ENCODE measurements around the gene CYB5RL. TPM values are rescaled to one million over a fixed set of nuclear protein-coding genes. Genes with fewer than 3 reads are reported as not detected.
"Not testable (repeated sequence)": the region's sequence is repeated elsewhere in the genome, so short reads cannot be mapped to it uniquely, and the experiment has no call there.

CYB5RL gene
- total RNA-seq, 5 donors from 2014 or later (not counting 1 experiment from before 2014, with no cell fraction given) = 5.7 to 11.5 (median 10.0) TPM

DNA sequence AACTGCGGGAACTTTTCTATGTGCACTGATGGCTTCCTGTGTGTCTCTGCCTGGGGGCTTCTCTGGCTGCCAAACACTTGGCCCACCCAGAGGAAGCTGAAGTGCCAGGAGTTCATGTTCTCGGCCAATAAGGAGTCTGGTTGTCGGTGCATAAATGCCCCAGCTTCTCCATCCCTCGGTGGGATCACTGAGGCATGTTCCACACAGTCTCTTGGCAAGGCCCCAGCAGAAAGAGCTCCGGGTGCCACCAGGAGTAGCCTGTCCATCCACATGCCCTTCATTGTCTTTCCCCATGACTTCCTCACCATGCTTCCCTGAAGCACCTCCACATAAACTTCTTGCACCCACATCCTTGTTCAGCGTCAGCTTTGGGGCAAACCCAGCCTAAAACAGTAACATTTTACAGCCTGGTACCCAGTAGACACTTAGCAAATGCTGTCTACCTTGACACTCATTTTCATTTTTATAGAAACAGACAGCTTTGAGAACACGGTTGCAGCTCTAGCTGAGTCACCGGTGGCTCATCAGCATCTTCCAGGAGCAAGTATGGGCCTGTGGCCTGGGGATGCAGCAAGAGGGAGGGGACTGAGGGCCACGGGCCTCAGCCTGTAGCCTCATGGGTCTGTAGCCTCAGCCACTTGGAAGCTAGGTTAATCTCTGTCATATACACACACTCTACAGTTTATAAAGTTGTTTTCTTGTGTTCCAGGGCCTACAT lies 32.2 kb downstream of the CYB5RL start:
- Mint-ChIP-seq H3K9me3 (no peaks in the 10 kb centered on the region), H3K27ac (no peak overlapping the region), H3K4me1 (peaks cover 6 to 10% (median 9%) of the 10 kb centered on the region in 3 donors), H3K36me3 (peaks cover 2% of the 10 kb centered on the region), H3K27me3 (no peaks in the 10 kb centered on the region), H3K4me3 (no peak overlapping the region)
- Histone ChIP-seq H3K4me1 (ENCODE audit: control insufficient read depth in 1 of 2, extremely low read depth in 1 of 2, insufficient read depth in 2 of 2, low read length in 2 of 2) (peaks cover 0 to 4% of the 10 kb centered on the region in 2 experiments), H3K9me3 (no peaks in the 10 kb centered on the region), H3K4me3 (ENCODE audit: control insufficient read depth in 1 of 2, extremely low read depth in 1 of 2, low read length in 1 of 2) (no peak overlapping the region), H3K27me3 (replicated peaks in 1 of 2; ENCODE audit: control insufficient read depth in 2 of 2, extremely low read depth in 1 of 2, insufficient read depth in 2 of 2, low read length in 1 of 2) (no peaks in the 10 kb centered on the region), H3K36me3 (ENCODE audit: control insufficient read depth in 2 of 2, extremely low read depth in 1 of 2, insufficient read depth in 1 of 2, low read length in 1 of 2) (no peaks in the 10 kb centered on the region), H3K27ac (ENCODE audit: low read length) (no peak overlapping the region)
- POLR2A ChIA-PET = no interaction called here
- ATAC-seq (replicated peaks in 1 of 4) (no peak), DNase-seq (no peak)
- CTCF ChIA-PET = interaction anchor here in 1 of 2 donors (0.6 kb wide), 1 partner anchor 777 kb away, joined by 5 read pairs; no protein-coding TSS in a partner anchor
- WGBS (ENCODE audit: insufficient coverage) = 83% methylated on average over 8 of the region's 9 CpGs

DNA sequence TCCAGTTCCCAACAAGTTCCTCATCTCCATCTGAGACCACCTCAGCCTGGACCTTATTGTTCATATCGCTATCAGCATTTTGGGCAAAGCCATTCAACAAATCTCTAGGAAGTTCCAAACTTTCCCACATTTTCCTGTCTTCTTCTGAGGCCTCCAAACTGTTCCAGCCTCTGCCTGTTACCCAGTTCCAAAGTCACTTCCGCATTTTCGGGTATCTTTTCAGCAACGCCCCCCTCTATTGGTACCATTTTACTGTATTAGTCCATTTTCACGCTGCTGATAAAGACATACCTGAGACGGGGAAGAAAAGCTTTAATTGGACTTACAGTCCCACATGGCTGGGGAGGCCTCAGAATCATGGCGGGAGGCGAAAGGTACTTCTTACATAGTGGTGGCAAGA lies 33.5 kb downstream of the CYB5RL start:
- ATAC-seq (replicated peaks in 1 of 4); DNase-seq; H3K27ac Mint-ChIP-seq; CTCF ChIA-PET; H3K4me1 ChIP-seq (ENCODE audit: control insufficient read depth in 1 of 2, extremely low read depth in 1 of 2, insufficient read depth in 2 of 2, low read length in 2 of 2); H3K9me3 Mint-ChIP-seq; H3K36me3 ChIP-seq (ENCODE audit: control insufficient read depth in 2 of 2, extremely low read depth in 1 of 2, insufficient read depth in 1 of 2, low read length in 1 of 2); H3K27ac ChIP-seq (ENCODE audit: low read length); H3K27me3 Mint-ChIP-seq; H3K9me3 ChIP-seq; H3K4me3 Mint-ChIP-seq; POLR2A ChIA-PET; H3K36me3 Mint-ChIP-seq; H3K27me3 ChIP-seq (replicated peaks in 1 of 2; ENCODE audit: control insufficient read depth in 2 of 2, extremely low read depth in 1 of 2, insufficient read depth in 2 of 2, low read length in 1 of 2); H3K4me3 ChIP-seq (ENCODE audit: control insufficient read depth in 1 of 2, extremely low read depth in 1 of 2, low read length in 1 of 2); H3K4me1 Mint-ChIP-seq: not testable (repeated sequence)
- WGBS (ENCODE audit: insufficient coverage) = 100% methylated on average over 1 of the region's 8 CpGs

DNA sequence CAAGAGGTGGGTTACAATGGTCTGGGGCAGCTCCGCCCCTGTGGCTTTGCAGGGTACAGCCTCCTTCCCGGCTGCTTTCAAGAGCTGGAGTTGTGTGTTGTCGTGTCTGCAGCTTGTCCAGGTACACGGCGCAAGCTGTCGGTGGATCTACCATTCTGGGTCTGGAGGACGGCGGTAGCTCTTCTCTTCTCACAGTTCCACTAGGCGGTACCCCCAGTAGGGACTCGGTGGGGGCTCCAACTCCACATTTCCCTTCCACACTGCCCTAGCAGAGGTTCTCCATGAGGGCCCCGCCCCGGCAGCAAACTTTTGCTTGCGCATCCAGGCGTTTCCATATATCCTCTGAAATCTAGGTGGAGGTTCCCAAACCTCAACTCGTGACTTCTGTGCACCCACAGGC lies 34.7 kb downstream of the CYB5RL start:
- Histone ChIP-seq H3K4me3 (ENCODE audit: control insufficient read depth in 1 of 2, extremely low read depth in 1 of 2, low read length in 1 of 2) (no peak overlapping the region), H3K27me3 (replicated peaks in 1 of 2; ENCODE audit: control insufficient read depth in 2 of 2, extremely low read depth in 1 of 2, insufficient read depth in 2 of 2, low read length in 1 of 2) (peaks cover 0 to 5% of the 10 kb centered on the region in 2 experiments), H3K9me3 (no peaks in the 10 kb centered on the region), H3K36me3 (ENCODE audit: control insufficient read depth in 2 of 2, extremely low read depth in 1 of 2, insufficient read depth in 1 of 2, low read length in 1 of 2) (no peaks in the 10 kb centered on the region), H3K4me1 (ENCODE audit: control insufficient read depth in 1 of 2, extremely low read depth in 1 of 2, insufficient read depth in 2 of 2, low read length in 2 of 2) (no peaks in the 10 kb centered on the region), H3K27ac (ENCODE audit: low read length) (no peak overlapping the region)
- Mint-ChIP-seq H3K4me1 (no peaks in the 10 kb centered on the region), H3K36me3 (no peaks in the 10 kb centered on the region), H3K27me3 (no peaks in the 10 kb centered on the region), H3K27ac (no peak overlapping the region), H3K4me3 (no peak overlapping the region), H3K9me3 (no peaks in the 10 kb centered on the region)
- DNase-seq (no peak), ATAC-seq (replicated peaks in 1 of 4) (no peak)
- POLR2A ChIA-PET = no interaction called here
- CTCF ChIA-PET = no interaction called here
- WGBS (ENCODE audit: insufficient coverage) = 94% methylated on average over 13 of the region's 15 CpGs

DNA sequence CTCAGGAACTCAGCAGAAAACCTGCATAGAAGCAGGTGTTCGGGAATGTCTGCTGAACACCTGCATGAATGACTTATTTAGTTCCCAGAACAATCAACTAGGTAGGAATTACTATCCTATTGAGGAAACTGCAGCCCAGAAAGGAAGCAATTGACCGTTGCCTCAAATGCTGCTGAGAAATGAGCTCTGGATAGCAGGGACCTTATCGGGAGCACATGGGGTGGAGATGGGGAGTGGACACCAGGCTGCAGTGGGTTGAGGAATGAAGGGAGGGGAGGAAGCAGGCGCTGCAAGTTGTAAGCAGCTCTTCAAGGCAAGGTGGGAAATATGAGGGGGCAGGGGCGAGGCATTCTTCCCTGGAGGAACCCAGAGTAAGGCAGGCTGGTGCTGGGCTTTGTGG lies 36.3 kb downstream of the CYB5RL start:
- CTCF ChIA-PET = no interaction called here
- H3K36me3 Mint-ChIP-seq = no peaks in the 10 kb centered on the region
- H3K4me1 Mint-ChIP-seq = no peaks in the 10 kb centered on the region
- 85% methylated on average over 4 of the region's 5 CpGs for WGBS (ENCODE audit: insufficient coverage)
- ATAC-seq (replicated peaks in 1 of 4) = no peak
- H3K4me3 Mint-ChIP-seq = no peak overlapping the region
- H3K27me3 ChIP-seq (replicated peaks in 1 of 2; ENCODE audit: control insufficient read depth in 2 of 2, extremely low read depth in 1 of 2, insufficient read depth in 2 of 2, low read length in 1 of 2) = peaks cover 0 to 9% of the 10 kb centered on the region in 2 experiments
- no peaks in the 10 kb centered on the region for H3K9me3 Mint-ChIP-seq
- H3K9me3 ChIP-seq = no peaks in the 10 kb centered on the region
- POLR2A ChIA-PET = no interaction called here
- no peak overlapping the region for H3K27ac Mint-ChIP-seq
- H3K4me1 ChIP-seq (ENCODE audit: control insufficient read depth in 1 of 2, extremely low read depth in 1 of 2, insufficient read depth in 2 of 2, low read length in 2 of 2) = no peaks in the 10 kb centered on the region
- H3K27ac ChIP-seq (ENCODE audit: low read length) = no peak overlapping the region
- no peaks in the 10 kb centered on the region for H3K27me3 Mint-ChIP-seq
- H3K4me3 ChIP-seq (ENCODE audit: control insufficient read depth in 1 of 2, extremely low read depth in 1 of 2, low read length in 1 of 2) = no peak overlapping the region
- DNase-seq = no peak
- no peaks in the 10 kb centered on the region for H3K36me3 ChIP-seq (ENCODE audit: control insufficient read depth in 2 of 2, extremely low read depth in 1 of 2, insufficient read depth in 1 of 2, low read length in 1 of 2)

DNA sequence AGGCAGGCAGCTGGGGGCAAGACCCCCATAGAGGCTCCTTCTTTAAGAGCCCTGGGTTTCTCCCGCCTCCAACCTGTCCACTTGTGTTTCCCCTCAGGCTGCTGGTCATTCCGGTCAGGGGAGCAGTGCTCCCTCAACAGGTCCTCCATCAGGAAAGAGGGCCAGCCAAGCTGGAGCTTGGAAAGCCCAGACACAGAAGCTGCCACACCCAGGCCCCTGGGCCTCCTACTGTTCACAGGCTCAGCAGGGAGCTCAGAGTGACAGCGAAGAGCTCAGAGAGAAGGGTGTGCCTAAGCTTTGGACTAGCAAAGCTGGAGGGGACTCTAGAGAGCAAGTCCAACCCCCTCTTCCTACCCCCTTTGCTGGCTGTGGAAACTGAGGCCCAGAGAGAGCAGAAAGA lies 36.8 kb downstream of the CYB5RL start:
- H3K27ac ChIP-seq (ENCODE audit: low read length) = no peak overlapping the region
- no peaks in the 10 kb centered on the region for H3K4me1 Mint-ChIP-seq
- ChIA-PET POLR2A (no interaction called here), CTCF (no interaction called here)
- 100% methylated on average over 2 of the region's 3 CpGs for WGBS (ENCODE audit: insufficient coverage)
- no peaks in the 10 kb centered on the region for H3K9me3 ChIP-seq
- H3K36me3 Mint-ChIP-seq = no peaks in the 10 kb centered on the region
- DNase-seq (no peak), ATAC-seq (replicated peaks in 1 of 4) (no peak)
- H3K4me3 Mint-ChIP-seq = no peak overlapping the region
- no peaks in the 10 kb centered on the region for H3K4me1 ChIP-seq (ENCODE audit: control insufficient read depth in 1 of 2, extremely low read depth in 1 of 2, insufficient read depth in 2 of 2, low read length in 2 of 2)
- no peak overlapping the region for H3K4me3 ChIP-seq (ENCODE audit: control insufficient read depth in 1 of 2, extremely low read depth in 1 of 2, low read length in 1 of 2)
- no peaks in the 10 kb centered on the region for H3K27me3 Mint-ChIP-seq
- H3K36me3 ChIP-seq (ENCODE audit: control insufficient read depth in 2 of 2, extremely low read depth in 1 of 2, insufficient read depth in 1 of 2, low read length in 1 of 2) = no peaks in the 10 kb centered on the region
- no peak overlapping the region for H3K27ac Mint-ChIP-seq
- peaks cover 0 to 9% of the 10 kb centered on the region in 2 experiments for H3K27me3 ChIP-seq (replicated peaks in 1 of 2; ENCODE audit: control insufficient read depth in 2 of 2, extremely low read depth in 1 of 2, insufficient read depth in 2 of 2, low read length in 1 of 2)
- H3K9me3 Mint-ChIP-seq = no peaks in the 10 kb centered on the region

DNA sequence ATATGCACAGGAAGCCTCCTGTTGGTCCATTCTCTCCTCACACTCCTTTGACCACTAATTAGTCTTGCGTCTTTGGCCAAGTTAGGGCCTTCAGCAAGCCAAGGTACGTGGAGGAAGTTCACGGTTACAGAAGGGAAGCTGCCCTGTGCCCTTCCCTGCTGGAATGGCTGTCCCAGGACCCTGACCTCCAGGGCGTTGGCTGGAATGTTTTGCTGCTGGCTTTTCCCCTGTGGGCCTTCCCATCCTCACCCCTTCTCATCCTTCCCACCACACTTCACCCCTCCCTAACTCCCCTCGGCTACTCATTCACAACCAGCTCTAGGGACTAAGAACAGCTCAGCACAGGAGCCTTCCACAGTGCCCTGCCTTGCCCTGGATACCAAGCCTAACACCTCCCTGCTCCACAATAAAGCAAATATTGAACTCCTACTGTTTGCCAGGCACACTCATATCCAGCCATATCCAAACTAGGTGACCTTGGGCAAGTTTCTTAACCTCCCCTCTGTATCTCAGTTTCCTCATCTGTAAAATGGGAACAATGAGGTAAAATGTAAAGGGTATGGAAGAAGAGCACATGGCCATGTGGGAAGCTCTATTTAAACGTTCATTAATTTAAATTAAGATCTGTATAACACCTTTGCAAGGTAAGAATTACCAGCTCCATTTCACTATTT lies 38.2 kb downstream of the CYB5RL start:
- Mint-ChIP-seq H3K27me3 (no peaks in the 10 kb centered on the region), H3K4me1 (no peaks in the 10 kb centered on the region), H3K9me3 (no peaks in the 10 kb centered on the region), H3K36me3 (no peaks in the 10 kb centered on the region), H3K4me3 (no peak overlapping the region), H3K27ac (no peak overlapping the region)
- no peak overlapping the region for H3K4me3 ChIP-seq (ENCODE audit: control insufficient read depth in 1 of 2, extremely low read depth in 1 of 2, low read length in 1 of 2)
- CTCF ChIA-PET = no interaction called here
- POLR2A ChIA-PET = no interaction called here
- peaks cover 0 to 9% of the 10 kb centered on the region in 2 experiments for H3K27me3 ChIP-seq (replicated peaks in 1 of 2; ENCODE audit: control insufficient read depth in 2 of 2, extremely low read depth in 1 of 2, insufficient read depth in 2 of 2, low read length in 1 of 2)
- DNase-seq (no peak), ATAC-seq (replicated peaks in 1 of 4) (no peak)
- 94% methylated on average over 3 of the region's 6 CpGs for WGBS (ENCODE audit: insufficient coverage)
- H3K4me1 ChIP-seq (ENCODE audit: control insufficient read depth in 1 of 2, extremely low read depth in 1 of 2, insufficient read depth in 2 of 2, low read length in 2 of 2) = no peaks in the 10 kb centered on the region
- no peaks in the 10 kb centered on the region for H3K9me3 ChIP-seq
- no peaks in the 10 kb centered on the region for H3K36me3 ChIP-seq (ENCODE audit: control insufficient read depth in 2 of 2, extremely low read depth in 1 of 2, insufficient read depth in 1 of 2, low read length in 1 of 2)
- no peak overlapping the region for H3K27ac ChIP-seq (ENCODE audit: low read length)

Measured in T-cell (primary cell).